ENCODE data around the gene C5orf15.

The C5orf15 gene

DNA sequence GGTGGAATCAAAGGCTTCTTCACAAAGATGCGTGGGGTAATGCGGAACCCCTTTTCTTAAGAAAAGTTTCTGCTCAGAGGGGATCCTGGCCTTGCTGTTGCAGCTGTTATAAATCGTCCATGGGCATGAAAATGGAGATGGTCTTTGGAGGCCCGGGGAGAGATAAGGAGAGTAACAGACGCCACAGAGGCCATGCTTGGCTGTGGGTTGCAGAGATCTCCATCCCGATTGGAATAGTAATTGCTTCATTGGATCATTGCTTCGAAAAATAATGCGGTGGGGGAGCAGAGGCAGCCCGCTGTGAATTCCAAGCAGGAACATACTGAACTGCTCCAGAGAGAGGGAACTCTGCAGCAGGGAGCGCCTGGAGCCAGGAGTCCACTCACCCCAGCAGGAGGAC lies 55.5 kb downstream of the C5orf15 start:
- Histone ChIP-seq H3K9me2 (ENCODE audit: low read depth, low read length) (no peaks in the 10 kb centered on the region), H3K9ac (ENCODE audit: low read length) (no peak overlapping the region), H3K9me3 (ENCODE audit: low read length) (no peaks in the 10 kb centered on the region), H3K27ac (ENCODE audit: low read depth, low read length, poor library complexity, severe bottlenecking) (no peak overlapping the region), H3K36me3 (ENCODE audit: insufficient read depth, low read length) (no peaks in the 10 kb centered on the region), H3K4me3 (ENCODE audit: low read depth, low read length, poor library complexity, severe bottlenecking) (no peak overlapping the region), H3K79me2 (ENCODE audit: insufficient read depth, low read length) (no peaks in the 10 kb centered on the region), H2AFZ (ENCODE audit: low read length) (no peak overlapping the region), H3K4me2 (ENCODE audit: low read length) (no peak overlapping the region), H3K4me1 (ENCODE audit: insufficient read depth, low read length, severe bottlenecking) (no peaks in the 10 kb centered on the region), H3F3A (ENCODE audit: insufficient read depth, low read length) (no peaks in the 10 kb centered on the region), H3K27me3 (ENCODE audit: insufficient read depth, low read length) (peaks cover 7% of the 10 kb centered on the region; the same call in 1 of the 2 replicates), H4K20me1 (ENCODE audit: insufficient read depth, low read length) (no peaks in the 10 kb centered on the region)
- TF ChIP-seq, protein P1, sequence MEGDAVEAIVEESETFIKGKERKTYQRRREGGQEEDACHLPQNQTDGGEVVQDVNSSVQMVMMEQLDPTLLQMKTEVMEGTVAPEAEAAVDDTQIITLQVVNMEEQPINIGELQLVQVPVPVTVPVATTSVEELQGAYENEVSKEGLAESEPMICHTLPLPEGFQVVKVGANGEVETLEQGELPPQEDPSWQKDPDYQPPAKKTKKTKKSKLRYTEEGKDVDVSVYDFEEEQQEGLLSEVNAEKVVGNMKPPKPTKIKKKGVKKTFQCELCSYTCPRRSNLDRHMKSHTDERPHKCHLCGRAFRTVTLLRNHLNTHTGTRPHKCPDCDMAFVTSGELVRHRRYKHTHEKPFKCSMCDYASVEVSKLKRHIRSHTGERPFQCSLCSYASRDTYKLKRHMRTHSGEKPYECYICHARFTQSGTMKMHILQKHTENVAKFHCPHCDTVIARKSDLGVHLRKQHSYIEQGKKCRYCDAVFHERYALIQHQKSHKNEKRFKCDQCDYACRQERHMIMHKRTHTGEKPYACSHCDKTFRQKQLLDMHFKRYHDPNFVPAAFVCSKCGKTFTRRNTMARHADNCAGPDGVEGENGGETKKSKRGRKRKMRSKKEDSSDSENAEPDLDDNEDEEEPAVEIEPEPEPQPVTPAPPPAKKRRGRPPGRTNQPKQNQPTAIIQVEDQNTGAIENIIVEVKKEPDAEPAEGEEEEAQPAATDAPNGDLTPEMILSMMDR (IDR thresholded peaks at IDR 0.05; ENCODE audit: low read length), result no peak
- TF ChIP-seq EZH2 (IDR thresholded peaks at IDR 0.05; ENCODE audit: borderline replicate concordance, low read length), result no peak

DNA sequence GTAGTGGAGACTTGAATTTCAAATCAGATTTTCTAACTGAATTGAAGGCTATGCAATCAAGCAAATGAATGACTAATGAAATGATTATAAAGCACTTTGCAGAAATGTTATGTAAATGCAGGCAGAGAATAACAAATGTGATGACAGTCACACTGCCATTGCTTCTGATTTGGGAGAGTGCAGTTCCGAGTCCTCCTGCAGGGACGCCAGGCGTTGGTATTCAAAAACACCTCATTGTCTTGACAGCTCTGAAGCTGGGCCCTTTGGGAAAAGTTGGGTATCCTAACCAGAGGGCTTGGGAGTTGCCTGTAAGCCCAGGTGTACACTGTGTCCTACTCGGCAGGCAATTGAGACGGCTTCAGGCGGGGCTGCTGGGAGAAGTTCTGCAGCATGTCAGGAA lies 57.9 kb downstream of the C5orf15 start:
- no peak overlapping the region for H3K4me2 ChIP-seq (ENCODE audit: low read length)
- H3K79me2 ChIP-seq (ENCODE audit: insufficient read depth, low read length), result no peaks in the 10 kb centered on the region
- no peak overlapping the region for H3K27ac ChIP-seq (ENCODE audit: low read depth, low read length, poor library complexity, severe bottlenecking)
- H3K9me3 ChIP-seq (ENCODE audit: low read length), result no peaks in the 10 kb centered on the region
- H3K4me3 ChIP-seq (ENCODE audit: low read depth, low read length, poor library complexity, severe bottlenecking), result no peak overlapping the region
- H3F3A ChIP-seq (ENCODE audit: insufficient read depth, low read length), result no peaks in the 10 kb centered on the region
- no peaks in the 10 kb centered on the region for H4K20me1 ChIP-seq (ENCODE audit: insufficient read depth, low read length)
- H3K9ac ChIP-seq (ENCODE audit: low read length), result no peak overlapping the region
- no peaks in the 10 kb centered on the region for H3K4me1 ChIP-seq (ENCODE audit: insufficient read depth, low read length, severe bottlenecking)
- H3K9me2 ChIP-seq (ENCODE audit: low read depth, low read length), result no peaks in the 10 kb centered on the region
- no peaks in the 10 kb centered on the region for H3K36me3 ChIP-seq (ENCODE audit: insufficient read depth, low read length)
- H3K27me3 ChIP-seq (ENCODE audit: insufficient read depth, low read length), result peaks cover 7% of the 10 kb centered on the region; the same call in 1 of the 2 replicates
- no peak overlapping the region for H2AFZ ChIP-seq (ENCODE audit: low read length)
- TF ChIP-seq EZH2 (IDR thresholded peaks at IDR 0.05; ENCODE audit: borderline replicate concordance, low read length), result no peak
- TF ChIP-seq, protein P1 (IDR thresholded peaks at IDR 0.05; ENCODE audit: low read length), result no peak

DNA sequence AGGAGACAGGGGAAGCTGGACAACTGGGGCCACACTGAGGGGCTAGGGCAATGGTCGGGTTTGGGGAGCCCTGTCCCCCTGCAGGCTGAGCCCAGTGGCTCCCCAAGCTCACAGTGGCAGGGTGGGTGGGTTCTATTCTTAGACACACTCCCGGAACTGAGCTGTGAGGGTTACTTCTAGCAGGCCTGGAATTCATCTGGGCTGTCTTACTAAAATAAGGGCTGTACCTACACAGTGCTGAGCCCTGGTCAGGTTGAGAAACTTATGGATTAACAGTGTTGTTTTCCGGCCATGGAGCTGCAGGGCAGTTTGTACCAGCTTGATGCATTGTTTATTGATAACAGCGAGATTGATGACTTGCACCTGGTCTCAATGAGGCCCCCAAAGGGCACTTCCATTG lies 58.8 kb downstream of the C5orf15 start:
- Histone ChIP-seq H3K4me1 (ENCODE audit: insufficient read depth, low read length, severe bottlenecking) (no peaks in the 10 kb centered on the region), H3F3A (ENCODE audit: insufficient read depth, low read length) (no peaks in the 10 kb centered on the region), H3K9me3 (ENCODE audit: low read length) (no peaks in the 10 kb centered on the region), H3K79me2 (ENCODE audit: insufficient read depth, low read length) (no peaks in the 10 kb centered on the region), H3K4me2 (ENCODE audit: low read length) (no peak overlapping the region), H2AFZ (ENCODE audit: low read length) (no peak overlapping the region), H3K9me2 (ENCODE audit: low read depth, low read length) (no peaks in the 10 kb centered on the region), H3K4me3 (ENCODE audit: low read depth, low read length, poor library complexity, severe bottlenecking) (no peak overlapping the region), H4K20me1 (ENCODE audit: insufficient read depth, low read length) (no peaks in the 10 kb centered on the region), H3K27ac (ENCODE audit: low read depth, low read length, poor library complexity, severe bottlenecking) (no peak overlapping the region), H3K27me3 (ENCODE audit: insufficient read depth, low read length) (peaks cover 7% of the 10 kb centered on the region; the same call in 1 of the 2 replicates), H3K9ac (ENCODE audit: low read length) (no peak overlapping the region), H3K36me3 (ENCODE audit: insufficient read depth, low read length) (no peaks in the 10 kb centered on the region)
- TF ChIP-seq, protein P1 (IDR thresholded peaks at IDR 0.05; ENCODE audit: low read length), result no peak
- no peak for TF ChIP-seq EZH2 (IDR thresholded peaks at IDR 0.05; ENCODE audit: borderline replicate concordance, low read length)

All from OCI-LY1 (cell line).